Activated CD8-positive, alpha-beta T cell treated with anti-CD3 and anti-CD28 coated beads for 36 hours (primary cell): Measurements from ENCODE around the gene ATXN1. TPM values are rescaled to one million over a fixed set of nuclear protein-coding genes. Genes with fewer than 3 reads are reported as not detected.
"Not testable (repeated sequence)": the region's sequence is repeated elsewhere in the genome, so short reads cannot be mapped to it uniquely, and the experiment has no call there.

Experiments
- ATAC-seq: fragments of 200-7000 bp; cut with Tn5 transposase; one replicate; pipeline ENCODE4 v1.10.0; 2021; ENCODE audit warnings: mild to moderate bottlenecking, moderate library complexity
- CTCF ChIA-PET: fragments of 350-600 bp; sonication (Branson Sonifier 250); formaldehyde crosslinking; loops from one replicate; lab custom pipeline; 2021; ENCODE audit warnings: antibody characterized with exemption; lab: Charles Lee
- POLR2A ChIA-PET: fragments of 350-600 bp; sonication (Branson Sonifier 250); formaldehyde crosslinking; loops from one replicate; lab custom pipeline; 2021; ENCODE audit warnings: antibody characterized with exemption; lab: Charles Lee
- DNase-seq: peaks from one replicate; pipeline ENCODE4 v3.0.0-alpha.2; 2020
- H3K27ac Mint-ChIP-seq: one replicate; pipeline ENCODE4 v1.8.0; 2021; ENCODE audit warnings: mild to moderate bottlenecking, mixed read lengths
- H3K27me3 Mint-ChIP-seq: one replicate; pipeline ENCODE4 v1.8.0; 2021; ENCODE audit warnings: mixed read lengths
- H3K36me3 Mint-ChIP-seq: one replicate; pipeline ENCODE4 v1.8.0; 2021; ENCODE audit warnings: low read depth, mixed read lengths
- H3K4me1 Mint-ChIP-seq: one replicate; pipeline ENCODE4 v1.8.0; 2021; ENCODE audit warnings: low read depth, mixed read lengths
- H3K4me3 Mint-ChIP-seq: one replicate; pipeline ENCODE4 v1.8.0; 2021; ENCODE audit warnings: mild to moderate bottlenecking, moderate library complexity, mixed read lengths
- H3K9me3 Mint-ChIP-seq: one replicate; pipeline ENCODE4 v1.8.0; 2021; ENCODE audit warnings: mixed read lengths
- intact Hi-C: fragments of 100-400 bp; cut with micrococcal nuclease; formaldehyde crosslinking; loops from one replicate; pipeline ENCODE4 v1.10.0; 2022
- total RNA-seq, 2 experiments: library from RNA; stranded (reverse); gene quantifications; one replicate each; pipeline ENCODE4 v1.2.3, GENCODE V29; 2021
- TF ChIP-seq, protein P1 (sequence below): fragments of 200-600 bp; IDR thresholded peaks from one replicate; pipeline ENCODE4 v1.8.0; 2022; ENCODE audit warnings: antibody characterized with exemption, mild to moderate bottlenecking

The ATXN1 gene
- total RNA-seq, 2 experiments from 2014 or later = 35.4 to 40.8 TPM

DNA sequence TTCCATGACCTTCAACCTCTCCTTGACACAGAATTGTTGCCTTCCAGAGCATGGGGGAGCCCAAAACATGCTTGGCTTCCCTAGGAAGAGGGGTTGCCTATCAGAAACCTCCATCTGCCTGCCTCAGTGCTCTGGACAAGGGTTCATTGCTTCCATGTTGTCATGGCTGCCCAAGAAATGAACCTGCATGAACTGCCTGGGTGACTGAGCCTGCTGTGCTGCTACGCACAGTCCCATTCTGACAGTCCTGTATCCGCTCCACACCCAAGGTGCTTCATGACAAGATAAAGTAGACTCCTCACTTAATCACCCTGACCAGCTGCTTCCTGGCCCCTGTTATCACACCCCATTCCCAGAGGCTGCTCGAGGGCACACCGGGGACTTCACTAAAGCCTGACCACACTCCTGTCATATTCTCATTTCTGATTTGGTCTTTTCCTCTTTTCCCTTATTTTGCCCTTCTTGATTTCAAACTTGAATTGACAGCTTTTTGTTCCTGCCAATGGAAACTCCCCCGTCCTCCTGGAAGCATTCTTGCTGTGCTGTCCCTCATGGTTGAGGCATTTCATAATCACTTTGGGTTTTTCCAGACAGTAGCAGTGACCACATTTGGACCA is 491.0 kb downstream of the ATXN1 start:
- no peaks in the 10 kb centered on the region for H3K9me3 Mint-ChIP-seq
- intact Hi-C loops = no loop called here
- ChIA-PET CTCF (interaction anchor here (1.3 kb wide), 1 partner anchor 47 kb away, joined by 3 read pairs; no protein-coding TSS in a partner anchor), POLR2A (no interaction called here)
- no peak for DNase-seq
- H3K36me3 Mint-ChIP-seq = no peaks in the 10 kb centered on the region
- no peaks in the 10 kb centered on the region for H3K27me3 Mint-ChIP-seq
- TF ChIP-seq, protein P1, sequence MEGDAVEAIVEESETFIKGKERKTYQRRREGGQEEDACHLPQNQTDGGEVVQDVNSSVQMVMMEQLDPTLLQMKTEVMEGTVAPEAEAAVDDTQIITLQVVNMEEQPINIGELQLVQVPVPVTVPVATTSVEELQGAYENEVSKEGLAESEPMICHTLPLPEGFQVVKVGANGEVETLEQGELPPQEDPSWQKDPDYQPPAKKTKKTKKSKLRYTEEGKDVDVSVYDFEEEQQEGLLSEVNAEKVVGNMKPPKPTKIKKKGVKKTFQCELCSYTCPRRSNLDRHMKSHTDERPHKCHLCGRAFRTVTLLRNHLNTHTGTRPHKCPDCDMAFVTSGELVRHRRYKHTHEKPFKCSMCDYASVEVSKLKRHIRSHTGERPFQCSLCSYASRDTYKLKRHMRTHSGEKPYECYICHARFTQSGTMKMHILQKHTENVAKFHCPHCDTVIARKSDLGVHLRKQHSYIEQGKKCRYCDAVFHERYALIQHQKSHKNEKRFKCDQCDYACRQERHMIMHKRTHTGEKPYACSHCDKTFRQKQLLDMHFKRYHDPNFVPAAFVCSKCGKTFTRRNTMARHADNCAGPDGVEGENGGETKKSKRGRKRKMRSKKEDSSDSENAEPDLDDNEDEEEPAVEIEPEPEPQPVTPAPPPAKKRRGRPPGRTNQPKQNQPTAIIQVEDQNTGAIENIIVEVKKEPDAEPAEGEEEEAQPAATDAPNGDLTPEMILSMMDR = no peak
- peaks cover 3% of the 10 kb centered on the region for H3K4me1 Mint-ChIP-seq
- ATAC-seq = no peak
- H3K27ac Mint-ChIP-seq = no peak overlapping the region
- no peak overlapping the region for H3K4me3 Mint-ChIP-seq

DNA sequence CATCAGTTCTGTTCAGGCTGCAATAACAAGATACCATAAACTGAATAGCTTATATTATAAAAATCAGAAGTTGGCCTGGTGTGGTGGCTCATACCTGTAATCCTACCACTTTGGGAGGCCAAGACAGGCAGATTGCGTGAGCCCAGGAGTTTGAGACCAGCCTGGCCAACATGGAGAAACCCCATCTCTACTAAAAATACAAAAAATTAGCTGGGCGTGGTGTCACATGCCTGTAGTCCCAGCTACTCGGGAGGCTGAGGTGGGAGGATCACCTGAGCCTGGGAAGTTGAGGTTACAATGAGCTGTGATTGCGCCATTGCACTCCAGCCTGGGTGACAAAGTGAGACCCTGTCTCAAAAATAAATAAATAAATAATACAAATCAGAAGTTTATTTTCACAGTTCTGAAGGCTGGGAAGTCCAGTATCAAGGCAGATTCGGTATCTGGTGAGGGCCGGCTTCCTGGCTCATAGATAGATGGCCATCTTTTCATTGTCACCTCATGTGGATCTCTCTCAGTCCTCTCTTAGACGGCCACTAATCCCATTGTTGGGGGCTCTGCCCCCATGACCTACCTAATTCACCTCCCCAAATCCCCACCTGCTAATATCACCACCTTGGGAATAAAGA is 491.7 kb downstream of the ATXN1 start:
- H3K4me1 Mint-ChIP-seq, CTCF ChIA-PET, H3K27me3 Mint-ChIP-seq, H3K27ac Mint-ChIP-seq, H3K9me3 Mint-ChIP-seq, DNase-seq, H3K36me3 Mint-ChIP-seq, ATAC-seq, POLR2A ChIA-PET, intact Hi-C loops, H3K4me3 Mint-ChIP-seq: not testable (repeated sequence)

DNA sequence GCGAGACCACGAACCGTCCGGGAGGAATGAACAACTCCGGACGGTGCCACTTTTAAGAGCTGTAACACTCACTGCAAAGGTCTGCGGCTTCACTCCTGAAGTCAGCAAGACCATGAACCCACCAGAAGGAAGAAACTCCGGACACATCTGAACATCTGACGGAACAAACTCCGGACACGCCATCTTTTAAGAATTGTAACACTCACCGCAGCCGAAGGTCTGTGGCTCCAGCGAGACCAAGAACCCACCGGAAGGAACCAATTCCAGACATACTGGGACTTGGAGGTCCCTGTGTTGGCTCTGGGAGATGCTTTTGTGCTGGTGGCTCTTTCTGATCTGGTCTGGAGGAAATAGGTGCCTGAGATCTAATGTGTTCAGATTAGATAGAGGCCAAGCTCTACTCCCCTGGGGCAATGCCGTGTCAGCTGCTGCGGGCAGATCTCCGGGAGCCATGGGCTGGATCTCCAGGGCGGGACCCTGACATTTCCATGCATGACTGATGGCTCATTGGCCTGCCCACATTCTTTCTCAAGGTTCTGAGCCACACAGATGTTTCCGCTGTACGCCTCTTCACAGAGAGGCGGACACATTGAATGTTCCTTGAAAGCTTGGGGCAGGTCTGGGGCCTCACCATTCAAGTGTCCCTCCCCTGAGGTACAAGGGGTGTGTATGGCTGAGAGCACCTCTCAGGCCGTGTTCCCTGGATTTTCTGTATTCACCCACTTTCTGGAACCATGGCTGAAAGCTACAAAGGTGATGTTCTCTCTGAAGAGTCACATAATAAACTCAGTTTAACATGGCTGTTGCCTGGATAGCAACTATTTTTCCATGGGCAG is 493.6 kb downstream of the ATXN1 start:
- Mint-ChIP-seq H3K27me3 (peaks cover 4% of the 10 kb centered on the region), H3K4me1 (no peaks in the 10 kb centered on the region), H3K36me3 (no peaks in the 10 kb centered on the region), H3K4me3 (no peak overlapping the region), H3K9me3 (no peaks in the 10 kb centered on the region), H3K27ac (no peak overlapping the region)
- intact Hi-C loops = no loop called here
- ATAC-seq = no peak
- TF ChIP-seq, protein P1 = no peak
- DNase-seq = no peak
- ChIA-PET POLR2A (no interaction called here), CTCF (interaction anchor here (2.3 kb wide), 1 partner anchor 9 kb away, joined by 6 read pairs; no protein-coding TSS in a partner anchor)

DNA sequence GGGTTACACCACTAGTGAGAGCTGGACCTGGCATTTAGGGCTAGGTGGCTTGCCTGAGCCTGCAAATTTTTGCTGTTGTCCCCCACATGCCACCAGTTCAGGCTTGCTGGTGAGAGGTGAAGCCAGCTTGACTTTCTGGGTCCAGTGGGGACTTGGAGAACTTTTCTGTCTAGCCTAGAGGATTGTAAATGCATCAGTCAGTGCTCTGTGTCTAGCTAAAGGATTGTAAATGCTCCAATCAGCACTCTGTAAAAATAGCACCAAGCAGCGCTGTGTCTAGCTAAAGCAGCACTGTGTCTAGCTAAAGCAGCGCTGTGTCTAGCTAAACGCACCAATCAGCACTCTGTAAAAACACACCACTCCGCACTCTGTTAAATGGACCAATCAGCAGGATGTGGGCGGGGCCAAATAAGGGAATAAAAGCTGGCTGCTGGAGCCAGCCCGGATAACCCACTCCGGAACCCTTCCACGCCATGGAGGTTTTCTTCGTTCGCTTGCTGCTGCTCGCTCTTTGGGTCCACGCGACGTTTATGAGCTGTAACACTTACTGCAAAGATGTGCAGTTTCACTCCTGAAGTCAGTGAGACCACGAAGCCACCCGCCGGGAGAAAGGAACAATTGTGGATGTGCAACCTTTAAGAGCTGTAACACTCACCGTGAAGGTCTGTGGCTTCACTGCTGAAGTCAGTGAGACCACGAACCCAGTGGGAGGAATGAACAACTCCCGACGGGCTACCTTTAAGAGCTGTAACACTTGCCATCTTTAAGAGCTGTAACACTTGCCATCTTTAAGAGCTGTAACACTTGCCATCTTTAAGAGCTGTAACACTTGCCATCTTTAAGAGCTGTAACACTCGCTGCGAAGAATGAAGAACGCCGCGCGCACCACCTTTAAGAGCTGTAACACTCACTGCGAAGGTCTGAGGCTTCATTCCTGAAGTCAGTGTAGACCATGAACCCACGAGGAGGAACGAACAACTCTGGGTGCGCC is 495.6 kb downstream of the ATXN1 start:
- DNase-seq (peak; percentile 14), ATAC-seq (no peak)
- no peaks in the 10 kb centered on the region for H3K9me3 Mint-ChIP-seq
- no peak overlapping the region for H3K27ac Mint-ChIP-seq
- no peak overlapping the region for H3K4me3 Mint-ChIP-seq
- intact Hi-C loops = no loop called here
- ChIA-PET POLR2A (no interaction called here), CTCF (interaction anchor here (1.1 to 2.3 kb wide), 3 partner anchors 9 to 20 kb away, joined by 3 to 6 read pairs (median 3); no protein-coding TSS in a partner anchor)
- TF ChIP-seq, protein P1 = no peak
- no peaks in the 10 kb centered on the region for H3K36me3 Mint-ChIP-seq
- peaks cover 4% of the 10 kb centered on the region for H3K27me3 Mint-ChIP-seq
- no peaks in the 10 kb centered on the region for H3K4me1 Mint-ChIP-seq

DNA sequence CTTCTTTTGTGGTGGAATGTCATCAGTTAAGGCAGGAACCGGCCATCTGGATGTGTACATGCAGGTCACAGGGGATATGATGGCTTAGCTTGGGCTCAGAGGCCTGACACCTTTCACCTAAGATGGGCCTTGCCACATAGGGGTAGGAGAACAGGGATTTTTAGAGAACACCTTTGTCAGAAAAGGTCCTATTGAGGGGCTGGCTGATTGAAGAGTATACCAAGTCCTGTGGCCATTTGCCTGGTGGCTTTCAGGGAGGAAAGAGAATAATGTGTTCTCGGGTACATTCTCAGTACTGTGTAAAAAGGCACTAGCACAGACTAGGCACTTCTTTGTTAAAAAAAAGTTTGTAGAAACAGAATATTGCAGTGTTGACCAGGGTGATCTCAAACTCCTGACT is 496.5 kb downstream of the ATXN1 start:
- no peaks in the 10 kb centered on the region for H3K4me1 Mint-ChIP-seq
- DNase-seq (no peak), ATAC-seq (no peak)
- no peak overlapping the region for H3K4me3 Mint-ChIP-seq
- H3K9me3 Mint-ChIP-seq = no peaks in the 10 kb centered on the region
- POLR2A ChIA-PET = no interaction called here
- H3K36me3 Mint-ChIP-seq = no peaks in the 10 kb centered on the region
- TF ChIP-seq, protein P1 = no peak
- CTCF ChIA-PET = interaction anchor here (1.2 kb wide), 1 partner anchor 21 kb away, joined by 3 read pairs; no protein-coding TSS in a partner anchor
- intact Hi-C loops = no loop called here
- H3K27ac Mint-ChIP-seq = no peak overlapping the region
- peaks cover 4% of the 10 kb centered on the region for H3K27me3 Mint-ChIP-seq

DNA sequence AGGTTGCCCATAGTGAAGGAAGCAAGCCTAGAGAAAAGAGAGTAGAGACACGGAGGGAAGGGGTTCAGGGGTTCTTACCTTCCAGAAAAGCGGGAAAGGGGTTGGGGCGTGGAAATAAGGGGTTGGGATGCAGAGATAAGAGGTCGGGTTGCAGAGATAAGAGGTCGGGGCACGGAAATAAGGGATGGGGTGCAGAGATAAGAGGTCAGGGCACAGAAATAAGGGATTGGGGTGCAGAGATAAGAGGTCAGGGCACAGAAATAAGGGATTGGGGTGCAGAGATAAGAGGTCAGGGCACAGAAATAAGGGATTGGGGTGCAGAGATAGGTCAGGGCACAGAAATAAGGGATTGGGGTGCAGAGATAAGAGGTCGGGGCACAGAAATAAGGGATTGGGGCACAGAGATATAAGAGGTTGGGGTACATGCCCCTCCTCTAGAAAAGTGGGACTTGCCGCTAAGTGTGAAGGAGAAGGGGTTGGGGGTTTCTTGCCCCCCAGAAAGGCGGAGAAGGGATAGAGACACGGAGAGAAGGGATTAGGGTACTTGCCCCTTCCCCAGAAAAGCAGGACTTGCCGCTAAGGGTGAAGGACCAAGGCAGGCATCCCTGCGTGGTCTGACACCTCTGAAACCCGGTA is 497.7 kb downstream of the ATXN1 start:
- H3K27ac Mint-ChIP-seq, H3K36me3 Mint-ChIP-seq, H3K4me1 Mint-ChIP-seq, POLR2A ChIA-PET, H3K4me3 Mint-ChIP-seq, intact Hi-C loops, H3K27me3 Mint-ChIP-seq, ATAC-seq, DNase-seq, H3K9me3 Mint-ChIP-seq, CTCF ChIA-PET: not testable (repeated sequence)

DNA sequence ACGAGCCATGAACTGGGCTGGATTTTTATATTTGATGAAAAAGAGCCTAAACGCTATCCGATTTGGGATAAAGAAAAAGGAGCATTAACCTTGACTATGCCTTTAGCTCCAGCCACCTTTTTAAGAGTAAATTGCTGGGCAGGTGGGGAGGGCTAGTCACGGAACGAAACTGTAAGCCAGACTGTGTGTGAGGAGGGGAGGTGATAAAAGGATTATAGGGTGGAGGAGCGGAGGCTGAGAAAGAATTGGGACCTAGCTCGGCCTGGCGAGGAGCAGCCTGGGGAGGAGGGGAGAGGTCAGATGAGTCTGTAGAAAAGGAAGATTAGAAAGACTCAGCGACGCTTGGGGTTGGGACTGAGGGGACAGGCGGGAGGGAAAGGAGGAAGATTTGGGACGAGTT is 498.5 kb downstream of the ATXN1 start:
- POLR2A ChIA-PET, H3K9me3 Mint-ChIP-seq, H3K27ac Mint-ChIP-seq, ATAC-seq, intact Hi-C loops, H3K4me3 Mint-ChIP-seq, H3K27me3 Mint-ChIP-seq, H3K4me1 Mint-ChIP-seq, H3K36me3 Mint-ChIP-seq, CTCF ChIA-PET, DNase-seq: not testable (repeated sequence)
